Skeletal muscle cell (primary cell): ENCODE measurements around the gene CTPS1.

Source experiments
- DNase-seq: peaks from one replicate; pipeline ENCODE4 v3.0.0-alpha.2; 2010; ENCODE audit warnings: low read depth
- H3K4me3 ChIP-seq: 2 replicates; pipeline ENCODE4 v1.5.1; 2011; ENCODE audit warnings: low read depth, mild to moderate bottlenecking, control low read depth, low read length, moderate library complexity

The CTPS1 gene

DNA sequence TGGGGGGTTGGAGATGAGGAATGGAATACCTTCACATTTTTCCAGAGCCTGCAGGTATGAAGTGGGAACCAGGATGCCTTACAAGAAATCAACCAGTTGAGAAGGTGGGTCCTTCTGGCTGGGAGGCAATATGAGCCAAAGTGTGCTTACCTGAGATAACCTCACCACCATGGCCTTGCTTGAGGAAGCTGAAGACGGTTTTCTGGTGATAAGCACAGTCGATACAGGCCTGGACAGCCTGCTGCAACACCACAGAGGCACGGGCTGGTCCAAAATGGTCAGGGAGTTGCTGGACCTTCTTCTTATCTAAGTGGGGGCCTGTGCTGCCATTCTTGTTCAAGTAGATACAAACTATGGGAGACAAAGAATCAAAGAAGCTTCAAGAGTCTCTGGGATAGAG is 69.0 kb downstream of the CTPS1 start:
- no peak overlapping the region for H3K4me3 ChIP-seq
- no peak for DNase-seq

DNA sequence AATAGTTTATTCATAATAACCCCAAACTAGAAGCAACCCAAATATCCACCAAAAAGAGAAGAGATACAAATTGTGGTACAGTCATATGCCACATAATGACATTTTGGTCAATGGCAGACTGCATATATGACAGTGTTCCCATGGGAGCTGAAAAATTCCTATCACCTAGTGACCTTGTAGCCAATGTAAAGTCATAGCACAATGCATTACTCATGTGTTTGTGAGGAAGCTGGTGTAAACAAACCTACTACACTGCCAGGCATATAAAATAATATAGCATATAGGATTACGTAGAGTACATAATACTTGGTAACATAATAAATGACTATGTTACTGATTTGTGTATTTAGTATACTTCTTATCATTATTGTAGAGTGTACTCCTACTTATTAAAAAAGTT is 71.5 kb downstream of the CTPS1 start:
- DNase-seq = no peak
- no peak overlapping the region for H3K4me3 ChIP-seq

DNA sequence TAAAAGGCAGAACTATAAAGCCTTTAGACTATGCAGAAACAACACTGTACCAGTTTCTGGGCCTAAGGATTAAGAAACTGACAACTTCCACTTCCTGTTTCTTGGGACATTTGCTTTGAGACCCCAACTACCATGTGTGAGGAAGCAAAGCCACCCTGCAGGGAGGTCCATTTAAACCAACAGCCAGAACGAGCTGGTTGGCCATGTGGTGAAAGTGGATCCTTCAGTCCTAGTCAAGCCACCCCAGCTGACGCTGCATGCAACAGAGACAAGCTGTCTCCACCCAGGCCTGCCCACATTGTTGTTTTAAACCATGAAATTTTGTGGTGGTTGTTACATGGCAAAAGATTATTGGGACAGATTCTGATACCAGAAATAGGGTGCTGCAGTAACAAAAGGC is 73.8 kb downstream of the CTPS1 start:
- no peak for DNase-seq
- H3K4me3 ChIP-seq = no peak overlapping the region

DNA sequence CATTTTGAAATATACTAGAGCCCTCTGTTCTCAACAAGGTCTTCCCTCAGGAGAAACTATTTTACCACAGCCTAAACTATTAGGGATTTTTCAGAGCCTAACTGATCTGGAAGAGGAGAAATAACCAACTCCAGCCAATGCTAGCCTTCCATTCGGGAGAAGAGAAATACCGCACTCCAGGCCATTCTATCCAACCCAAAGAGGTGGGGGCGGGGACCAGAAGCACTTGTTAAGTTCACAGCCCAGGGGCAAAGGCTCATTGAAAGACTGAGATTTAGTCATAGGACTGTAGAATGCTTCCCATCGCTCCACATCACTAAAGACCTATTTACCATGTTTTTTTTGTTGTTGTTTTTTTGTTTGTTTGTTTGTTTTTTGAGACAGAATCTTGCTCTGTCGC is 77.4 kb downstream of the CTPS1 start:
- DNase-seq = no peak
- no peak overlapping the region for H3K4me3 ChIP-seq
